GM13977 (cell line): Measurements from ENCODE around the gene HS6ST1.
"Not testable (repeated sequence)": the region's sequence is repeated elsewhere in the genome, so short reads cannot be mapped to it uniquely, and the experiment has no call there.

Experiments used
- DNase-seq: peaks from one replicate; pipeline ENCODE4 v3.0.0; 2012; ENCODE audit warnings: low spot score
- CTCF ChIP-seq: IDR thresholded peaks from 2 replicates; pipeline ENCODE4 v1.5.1; 2012; ENCODE audit warnings: mild to moderate bottlenecking, control low read depth; ENCODE audit not compliant: insufficient read depth; ENCODE audit errors: extremely low read depth, missing control alignments
- in situ Hi-C: fragments of 300-500 bp; cut with MboI; formaldehyde crosslinking; loops from one replicate; pipeline ENCODE4 v1.12.0; 2022; ENCODE audit warnings: low sequenced_read_pairs, low pct_unique_long_range_greater_than_20kb, mixed read lengths, inconsistent platforms; ENCODE audit not compliant: unreplicated experiment

HS6ST1 gene

GRCh38 chr2:128322715-128323554, 4.3 kb upstream of the HS6ST1 start:
- in situ Hi-C loops, result no loop called here
- no peak for DNase-seq
- TF ChIP-seq CTCF, result no peak

GRCh38 chr2:128321784-128322714, 3.4 kb upstream of the HS6ST1 start:
- in situ Hi-C loops, result no loop called here
- peak; percentile 95 for DNase-seq
- TF ChIP-seq CTCF, result peak; percentile 97

- in situ Hi-C loops, result no loop called here
- peak; percentile 27 for DNase-seq
- TF ChIP-seq CTCF, result no peak
Observed at GRCh38 chr2:128320906-128321771, 2.5 kb upstream of the HS6ST1 start.

GRCh38 chr2:128320192-128320905, 1.7 kb upstream of the HS6ST1 start:
- peak; percentile 39 for DNase-seq

GRCh38 chr2:128319631-128320191, 1.0 kb upstream of the HS6ST1 start:
- in situ Hi-C loops, result no loop called here
- no peak for TF ChIP-seq CTCF
- peak; percentile 21 for DNase-seq

More at GRCh38 chr2:128320192-128320905, 1.7 kb upstream of the HS6ST1 start:
- in situ Hi-C loops, result no loop called here
- no peak for TF ChIP-seq CTCF

GRCh38 chr2:128318245-128318644, 423 bp downstream of the HS6ST1 start:
- DNase-seq, in situ Hi-C loops: not testable (repeated sequence)

GRCh38 chr2:128317899-128318225, 806 bp downstream of the HS6ST1 start:
- in situ Hi-C loops, DNase-seq: not testable (repeated sequence)
